BLaER1 (cell line): ENCODE data around the gene PPA2.

ENCODE experiments used
- H3K27ac ChIP-seq: shearing (Covaris generic); formaldehyde crosslinking; 2 replicates; pipeline ENCODE4 v1.8.1; 2022
- H3K27me3 ChIP-seq: shearing (Covaris generic); formaldehyde crosslinking; 2 replicates; pipeline ENCODE4 v1.8.1; 2022
- H3K36me3 ChIP-seq: shearing (Covaris generic); formaldehyde crosslinking; 2 replicates; pipeline ENCODE4 v1.8.1; 2022
- H3K4me1 ChIP-seq: shearing (Covaris generic); formaldehyde crosslinking; 2 replicates; pipeline ENCODE4 v1.8.1; 2022
- H3K4me2 ChIP-seq: shearing (Covaris generic); formaldehyde crosslinking; 2 replicates; pipeline ENCODE4 v1.8.1; 2022
- H3K4me3 ChIP-seq: shearing (Covaris generic); formaldehyde crosslinking; 2 replicates; pipeline ENCODE4 v1.8.1; 2022
- H3K9ac ChIP-seq: shearing (Covaris generic); formaldehyde crosslinking; 2 replicates; pipeline ENCODE4 v1.8.1; 2022
- H3K9me3 ChIP-seq: shearing (Covaris generic); formaldehyde crosslinking; 2 replicates; pipeline ENCODE4 v1.8.1; 2022
- H4K20me1 ChIP-seq: shearing (Covaris generic); formaldehyde crosslinking; 2 replicates; pipeline ENCODE4 v1.8.1; 2022
- Cebpa-rat ChIP-seq: shearing (Covaris generic); IDR thresholded peaks from 2 replicates; pipeline ENCODE4 v1.8.1; 2022

PPA2 gene

DNA sequence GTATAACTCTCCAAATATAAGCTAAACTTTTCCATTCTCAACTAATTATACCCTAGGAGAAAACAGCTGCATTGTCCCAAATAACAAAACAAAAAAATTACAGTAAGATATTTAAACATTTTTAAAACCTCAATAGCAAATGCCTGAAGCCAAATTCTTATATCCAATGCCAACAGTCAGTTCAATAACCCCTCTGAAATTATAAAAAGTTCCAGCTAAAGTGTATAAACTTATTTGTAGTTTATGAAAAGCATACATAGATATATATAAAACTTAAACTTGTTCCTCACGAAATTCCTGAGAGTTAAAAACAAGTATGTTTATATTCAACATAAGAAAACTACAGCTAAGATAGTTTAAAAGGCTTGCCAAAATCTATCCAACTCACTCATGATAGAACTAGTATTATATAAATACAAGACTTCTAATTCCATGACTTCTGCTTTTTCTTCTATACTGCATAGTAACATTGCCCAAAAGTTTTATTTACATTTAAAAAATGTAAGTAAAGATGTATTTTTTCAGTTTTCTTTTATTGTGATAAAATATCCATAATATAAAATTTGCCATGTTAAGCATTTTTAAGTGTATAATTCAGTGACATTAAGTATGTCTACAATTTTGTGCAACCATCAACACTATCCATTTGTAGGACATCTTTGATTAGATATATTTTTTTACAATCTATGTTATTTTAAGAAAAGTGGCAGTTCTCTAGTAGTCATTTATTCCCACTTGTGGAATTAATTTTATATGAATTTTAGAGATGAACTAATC lies 72.8 kb downstream of the PPA2 start:
- no peak overlapping the region for H3K27ac ChIP-seq
- no peak overlapping the region for H3K4me2 ChIP-seq
- H3K36me3 ChIP-seq, result peaks cover 39% of the 10 kb centered on the region
- no peak for TF ChIP-seq Cebpa-rat
- no peaks in the 10 kb centered on the region for H3K27me3 ChIP-seq
- no peaks in the 10 kb centered on the region for H3K4me1 ChIP-seq
- H3K9me3 ChIP-seq, result peaks cover 14% of the 10 kb centered on the region
- no peaks in the 10 kb centered on the region for H4K20me1 ChIP-seq
- H3K4me3 ChIP-seq, result no peak overlapping the region
- H3K9ac ChIP-seq, result no peak overlapping the region

DNA sequence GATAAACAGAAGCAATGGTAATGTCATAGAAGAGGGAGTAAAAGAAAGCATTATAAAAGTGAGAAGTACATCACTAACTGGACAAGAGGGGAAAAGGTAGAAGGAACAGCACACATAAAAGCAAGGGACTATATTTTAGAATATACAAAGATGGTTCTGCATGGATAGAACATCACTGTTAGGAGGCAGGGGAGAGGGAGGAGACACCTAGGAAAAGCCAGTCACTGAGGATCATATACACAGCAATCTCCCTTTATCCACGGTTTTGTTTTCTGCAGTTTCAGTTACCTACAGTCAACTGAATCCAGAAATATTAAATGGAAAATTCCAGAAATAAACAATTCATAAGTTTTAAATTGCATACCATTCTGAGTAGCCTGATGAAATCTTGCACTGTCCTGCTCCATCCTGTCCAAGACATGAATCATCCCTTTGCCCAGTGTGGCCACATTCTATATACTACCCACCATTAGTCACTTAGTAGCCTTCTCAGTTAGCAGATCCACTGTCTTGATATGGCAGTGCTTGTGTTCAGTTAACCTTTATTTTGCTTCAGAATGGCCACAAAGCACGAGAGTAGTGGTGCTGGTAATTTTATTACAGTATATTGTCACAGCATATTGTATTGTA lies 74.2 kb downstream of the PPA2 start:
- peaks cover 29% of the 10 kb centered on the region; the same call in 1 of the 2 replicates for H3K36me3 ChIP-seq
- H3K4me1 ChIP-seq, result no peaks in the 10 kb centered on the region
- no peak overlapping the region for H3K27ac ChIP-seq
- peaks cover 4% of the 10 kb centered on the region for H3K9me3 ChIP-seq
- no peak for TF ChIP-seq Cebpa-rat
- no peak overlapping the region for H3K4me2 ChIP-seq
- H3K9ac ChIP-seq, result no peak overlapping the region
- H3K27me3 ChIP-seq, result no peaks in the 10 kb centered on the region
- H3K4me3 ChIP-seq, result no peak overlapping the region
- H4K20me1 ChIP-seq, result no peaks in the 10 kb centered on the region

DNA sequence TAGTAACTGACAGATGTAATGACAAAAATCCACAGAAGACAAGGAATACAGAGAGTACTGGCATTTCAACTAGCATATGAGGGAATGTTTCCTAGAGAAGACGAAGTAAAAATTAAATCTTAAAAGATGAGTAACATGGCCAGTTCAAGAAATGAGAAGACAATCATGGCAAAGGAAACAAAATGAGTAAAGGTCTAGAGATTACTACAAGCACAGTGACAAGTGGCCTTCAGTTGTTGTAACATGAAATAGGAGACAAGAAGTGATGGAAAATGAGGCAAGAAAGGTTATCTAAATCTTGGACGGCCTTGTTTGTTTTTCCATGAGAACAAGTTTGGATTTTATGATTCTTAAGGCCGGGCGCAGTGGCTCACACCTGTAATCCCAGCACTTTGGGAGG lies 81.0 kb downstream of the PPA2 start:
- Histone ChIP-seq H3K4me1 (no peaks in the 10 kb centered on the region), H3K36me3 (peaks cover 51% of the 10 kb centered on the region), H3K4me2 (no peak overlapping the region), H3K27me3 (no peaks in the 10 kb centered on the region), H3K27ac (no peak overlapping the region), H3K4me3 (no peak overlapping the region), H3K9ac (no peak overlapping the region), H4K20me1 (no peaks in the 10 kb centered on the region), H3K9me3 (no peaks in the 10 kb centered on the region)
- TF ChIP-seq Cebpa-rat, result no peak

DNA sequence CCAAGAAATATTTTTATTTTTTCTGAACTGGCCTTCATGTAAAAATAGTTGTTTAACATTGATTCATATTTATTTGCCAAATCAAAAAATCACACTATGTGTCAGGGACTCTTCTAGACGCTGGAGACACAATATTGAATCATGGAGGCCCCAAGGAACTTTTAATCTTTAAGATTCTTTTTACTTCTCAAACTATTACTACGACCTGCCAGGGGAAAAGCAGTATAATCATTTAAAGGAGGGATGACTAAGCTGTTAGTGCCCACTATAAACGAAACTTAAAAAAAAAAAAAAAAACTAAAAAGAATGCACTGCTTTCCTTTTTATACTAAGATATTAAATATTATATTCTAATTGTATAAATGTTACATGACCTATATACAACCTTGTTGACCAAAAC lies 84.7 kb downstream of the PPA2 start:
- TF ChIP-seq Cebpa-rat, result no peak
- no peaks in the 10 kb centered on the region for H3K27me3 ChIP-seq
- no peak overlapping the region for H3K9ac ChIP-seq
- no peak overlapping the region for H3K4me2 ChIP-seq
- no peak overlapping the region for H3K27ac ChIP-seq
- H3K4me3 ChIP-seq, result no peak overlapping the region
- no peaks in the 10 kb centered on the region for H3K4me1 ChIP-seq
- no peaks in the 10 kb centered on the region for H4K20me1 ChIP-seq
- H3K36me3 ChIP-seq, result peaks cover 62% of the 10 kb centered on the region
- H3K9me3 ChIP-seq, result no peaks in the 10 kb centered on the region

DNA sequence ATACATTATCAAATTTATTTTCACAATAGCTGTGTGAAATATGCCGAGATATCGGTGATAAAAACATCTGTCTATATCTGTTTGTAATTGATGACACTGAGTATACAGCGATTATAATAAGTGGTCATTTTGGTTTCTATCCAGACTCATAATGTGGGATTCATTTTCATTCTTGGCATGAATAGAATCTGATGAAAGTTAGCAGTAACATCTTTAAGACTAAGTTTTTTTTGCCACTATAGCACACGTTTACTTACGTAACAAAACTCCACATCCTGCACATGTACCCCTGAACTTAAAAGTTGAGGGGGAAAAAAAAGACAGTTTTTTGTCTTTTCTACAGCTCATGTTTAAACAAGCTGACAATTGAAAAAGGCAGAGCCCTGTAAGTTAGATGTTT lies 86.4 kb downstream of the PPA2 start:
- Histone ChIP-seq H3K9ac (no peak overlapping the region), H3K27ac (no peak overlapping the region), H3K4me3 (no peak overlapping the region), H3K9me3 (no peaks in the 10 kb centered on the region), H4K20me1 (no peaks in the 10 kb centered on the region), H3K27me3 (no peaks in the 10 kb centered on the region), H3K36me3 (peaks cover 62% of the 10 kb centered on the region), H3K4me1 (no peaks in the 10 kb centered on the region), H3K4me2 (no peak overlapping the region)
- TF ChIP-seq Cebpa-rat, result no peak

DNA sequence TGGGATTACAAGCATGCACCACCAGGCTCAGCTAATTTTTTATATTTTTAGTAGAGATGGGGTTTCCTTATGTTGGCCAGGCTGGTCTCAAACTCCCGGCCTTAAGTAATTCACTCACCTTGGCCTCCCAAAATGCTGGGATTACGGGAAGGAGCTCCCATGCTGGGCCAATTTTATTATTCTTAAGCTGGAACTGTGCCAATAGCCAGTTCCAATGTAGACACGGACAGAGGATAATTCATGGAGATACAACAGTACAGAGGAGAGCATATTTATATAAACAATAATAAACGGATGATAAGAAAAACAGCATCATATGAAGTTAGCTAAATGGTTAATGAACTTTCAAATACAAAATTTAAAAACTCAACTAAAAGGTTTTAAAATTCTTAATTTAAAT lies 87.8 kb downstream of the PPA2 start:
- H4K20me1 ChIP-seq, result no peaks in the 10 kb centered on the region
- H3K4me3 ChIP-seq, result no peak overlapping the region
- H3K4me1 ChIP-seq, result no peaks in the 10 kb centered on the region
- H3K9me3 ChIP-seq, result no peaks in the 10 kb centered on the region
- no peak for TF ChIP-seq Cebpa-rat
- H3K27ac ChIP-seq, result no peak overlapping the region
- no peaks in the 10 kb centered on the region for H3K27me3 ChIP-seq
- no peak overlapping the region for H3K9ac ChIP-seq
- H3K4me2 ChIP-seq, result no peak overlapping the region
- peaks cover 58% of the 10 kb centered on the region for H3K36me3 ChIP-seq

DNA sequence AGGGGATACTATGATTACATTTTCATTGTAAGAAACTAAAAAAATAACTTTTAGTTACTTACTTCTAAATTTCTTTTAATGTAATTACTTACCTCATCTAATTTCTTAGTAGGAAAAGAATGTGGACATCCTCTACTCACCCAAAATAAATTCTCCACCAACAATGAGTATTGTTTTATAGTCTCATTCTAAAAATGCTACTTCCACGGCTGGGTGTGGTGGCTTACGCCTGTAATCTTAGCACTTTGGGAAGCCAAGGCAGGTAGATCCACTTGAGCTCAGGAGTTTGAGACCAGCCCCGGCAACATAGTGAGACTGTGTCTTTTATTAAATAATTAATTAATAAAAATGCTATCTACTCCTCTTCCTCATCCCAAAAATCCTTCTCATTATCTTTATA lies 99.8 kb downstream of the PPA2 start:
- H3K4me3 ChIP-seq, result no peak overlapping the region
- no peak overlapping the region for H3K9ac ChIP-seq
- no peak overlapping the region for H3K27ac ChIP-seq
- H3K9me3 ChIP-seq, result no peaks in the 10 kb centered on the region
- H3K4me2 ChIP-seq, result no peak overlapping the region
- no peaks in the 10 kb centered on the region for H3K4me1 ChIP-seq
- no peak for TF ChIP-seq Cebpa-rat
- H3K27me3 ChIP-seq, result no peaks in the 10 kb centered on the region
- H3K36me3 ChIP-seq, result peaks cover 33% of the 10 kb centered on the region
- no peaks in the 10 kb centered on the region for H4K20me1 ChIP-seq

DNA sequence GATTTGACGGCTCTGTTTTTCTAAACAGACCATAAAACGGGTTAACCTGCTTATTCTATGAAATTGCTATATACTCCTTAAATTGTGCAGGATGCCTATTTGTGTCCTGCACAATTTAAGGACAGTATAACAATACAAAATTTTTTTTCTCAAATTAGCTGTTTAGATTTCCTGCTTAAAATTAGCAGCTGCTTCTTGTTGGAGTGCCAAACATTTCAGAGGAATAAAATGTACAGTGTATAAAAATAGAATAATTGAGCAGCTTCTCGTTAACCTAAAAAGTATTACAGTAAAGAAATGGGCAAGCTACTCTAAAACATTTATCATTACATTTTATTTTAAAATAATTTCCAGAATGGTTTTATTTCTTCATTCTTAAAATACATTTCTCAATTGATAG lies 100.5 kb downstream of the PPA2 start:
- Histone ChIP-seq H3K4me3 (no peak overlapping the region), H3K4me1 (no peaks in the 10 kb centered on the region), H3K27ac (no peak overlapping the region), H3K4me2 (no peak overlapping the region), H4K20me1 (no peaks in the 10 kb centered on the region), H3K27me3 (no peaks in the 10 kb centered on the region), H3K9me3 (no peaks in the 10 kb centered on the region), H3K36me3 (peaks cover 40% of the 10 kb centered on the region), H3K9ac (no peak overlapping the region)
- TF ChIP-seq Cebpa-rat, result no peak

DNA sequence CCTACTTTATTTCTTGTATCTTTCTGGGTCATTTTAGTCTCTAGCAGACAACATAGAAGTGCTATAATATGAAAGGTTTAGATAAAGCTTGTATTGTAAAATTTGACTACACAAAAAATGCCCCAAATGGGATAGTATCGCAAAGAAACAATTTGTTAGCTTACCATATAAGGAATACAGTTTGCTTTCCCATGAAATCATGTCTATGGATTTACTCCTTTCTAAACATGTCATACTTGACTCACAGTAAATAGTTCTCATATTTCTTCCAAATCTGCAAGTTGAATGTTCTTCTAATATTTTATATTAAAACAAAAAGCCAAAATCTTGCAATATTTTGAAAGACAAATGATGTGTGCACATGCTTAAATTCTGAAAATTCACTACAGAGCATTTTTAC lies 103.9 kb downstream of the PPA2 start:
- Histone ChIP-seq H3K9ac (no peak overlapping the region), H3K9me3 (peaks cover 28% of the 10 kb centered on the region), H3K4me1 (no peaks in the 10 kb centered on the region), H3K4me2 (no peak overlapping the region), H3K4me3 (no peak overlapping the region), H3K27ac (no peak overlapping the region), H4K20me1 (no peaks in the 10 kb centered on the region), H3K27me3 (no peaks in the 10 kb centered on the region), H3K36me3 (peaks cover 59% of the 10 kb centered on the region)
- TF ChIP-seq Cebpa-rat, result no peak

DNA sequence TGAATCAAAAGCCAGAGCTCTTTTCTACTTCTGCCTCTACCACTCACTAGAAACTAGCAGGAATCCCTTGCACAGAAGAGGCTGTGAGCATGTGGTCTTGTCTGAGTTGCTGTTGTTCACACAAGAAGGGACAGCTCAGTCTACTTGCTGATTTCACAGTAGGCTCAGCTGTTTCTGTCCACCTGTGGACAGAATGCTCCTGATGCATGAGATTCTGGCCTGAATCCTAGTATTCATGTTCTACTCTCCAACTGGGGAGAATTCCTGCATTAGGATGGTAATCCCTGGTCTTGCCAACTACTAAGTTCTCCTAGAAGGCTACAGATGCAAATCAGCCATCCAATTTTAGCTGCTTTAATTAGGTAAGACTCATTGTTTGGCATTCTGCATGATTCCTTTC lies 112.8 kb downstream of the PPA2 start:
- Histone ChIP-seq H4K20me1 (no peaks in the 10 kb centered on the region), H3K36me3 (peaks cover 29% of the 10 kb centered on the region), H3K27ac (no peak overlapping the region), H3K27me3 (no peaks in the 10 kb centered on the region), H3K4me1 (no peaks in the 10 kb centered on the region), H3K4me3 (no peak overlapping the region), H3K9me3 (peaks cover 23% of the 10 kb centered on the region), H3K4me2 (no peak overlapping the region), H3K9ac (no peak overlapping the region)
- TF ChIP-seq Cebpa-rat, result no peak
